Measurements from ENCODE around the gene CUL9. TPM values are rescaled to one million over a fixed set of nuclear protein-coding genes. Genes with fewer than 3 reads are reported as not detected.

The CUL9 gene
- total and polyA plus RNA-seq, 2 donors from 2014 or later = 34.7 to 47.3 TPM

- TF ChIP-seq CTCF (IDR thresholded peaks at IDR 0.05; ENCODE audit: borderline replicate concordance, extremely low read depth, insufficient read depth) = no peak
- peaks cover 0 to 12% (median 0%) of the 10 kb centered on the region in 3 donors for H3K4me1 ChIP-seq (ENCODE audit: control insufficient read depth in 2 of 3, insufficient read depth in 2 of 3, low read depth in 1 of 3, low read length in 3 of 3)
- FAIRE-seq (no peak), DNase-seq (peak in 1 of 5 donors; percentile 9)
- no peaks in the 10 kb centered on the region for H3K27me3 ChIP-seq (ENCODE audit: control insufficient read depth, insufficient read depth, low read length)
- H3K27ac ChIP-seq (ENCODE audit: low read depth in 2 of 2, low read length in 2 of 2) = no peak overlapping the region
- no peak overlapping the region for H3K9ac ChIP-seq (ENCODE audit: low read length in 3 of 3)
- peaks cover 0 to 13% (median 8%) of the 10 kb centered on the region in 3 donors for H3K36me3 ChIP-seq (ENCODE audit: control insufficient read depth in 2 of 3, insufficient read depth in 3 of 3, low read length in 3 of 3)
- no peaks in the 10 kb centered on the region for H3K9me3 ChIP-seq (ENCODE audit: control insufficient read depth in 2 of 3, insufficient read depth in 1 of 3, low read length in 3 of 3)
- intact Hi-C loops (cut with DNase I) = no loop called here
- H3K4me3 ChIP-seq (ENCODE audit: low read length in 3 of 3) = no peak overlapping the region
Observed at GRCh38 chr6:43186706-43187105, 4.7 kb downstream of the CUL9 start.

GRCh38 chr6:43187821-43188220 is 5.8 kb downstream of the CUL9 start:
- H3K9ac ChIP-seq (ENCODE audit: low read length in 3 of 3) = no peak overlapping the region
- TF ChIP-seq CTCF (IDR thresholded peaks at IDR 0.05; ENCODE audit: borderline replicate concordance, extremely low read depth, insufficient read depth) = no peak
- FAIRE-seq (no peak), DNase-seq (peak in 1 of 5 donors; percentile 9)
- H3K27me3 ChIP-seq (ENCODE audit: control insufficient read depth, insufficient read depth, low read length) = no peaks in the 10 kb centered on the region
- H3K4me1 ChIP-seq (ENCODE audit: control insufficient read depth in 2 of 3, insufficient read depth in 2 of 3, low read depth in 1 of 3, low read length in 3 of 3) = peaks cover 0 to 6% (median 0%) of the 10 kb centered on the region in 3 donors
- peaks cover 0 to 13% (median 8%) of the 10 kb centered on the region in 3 donors for H3K36me3 ChIP-seq (ENCODE audit: control insufficient read depth in 2 of 3, insufficient read depth in 3 of 3, low read length in 3 of 3)
- no peak overlapping the region for H3K4me3 ChIP-seq (ENCODE audit: low read length in 3 of 3)
- H3K27ac ChIP-seq (ENCODE audit: low read depth in 2 of 2, low read length in 2 of 2) = no peak overlapping the region
- no peaks in the 10 kb centered on the region for H3K9me3 ChIP-seq (ENCODE audit: control insufficient read depth in 2 of 3, insufficient read depth in 1 of 3, low read length in 3 of 3)
- intact Hi-C loops (cut with DNase I) = no loop called here

GRCh38 chr6:43188426-43188825 is 6.4 kb downstream of the CUL9 start:
- Histone ChIP-seq H3K36me3 (ENCODE audit: control insufficient read depth in 2 of 3, insufficient read depth in 3 of 3, low read length in 3 of 3) (peaks cover 0 to 14% (median 8%) of the 10 kb centered on the region in 3 donors), H3K4me1 (ENCODE audit: control insufficient read depth in 2 of 3, insufficient read depth in 2 of 3, low read depth in 1 of 3, low read length in 3 of 3) (peaks cover 0 to under 1% (median 0%) of the 10 kb centered on the region in 3 donors), H3K4me3 (ENCODE audit: low read length in 3 of 3) (no peak overlapping the region), H3K27ac (ENCODE audit: low read depth in 2 of 2, low read length in 2 of 2) (no peak overlapping the region), H3K27me3 (ENCODE audit: control insufficient read depth, insufficient read depth, low read length) (no peaks in the 10 kb centered on the region), H3K9ac (ENCODE audit: low read length in 3 of 3) (no peak overlapping the region), H3K9me3 (ENCODE audit: control insufficient read depth in 2 of 3, insufficient read depth in 1 of 3, low read length in 3 of 3) (no peaks in the 10 kb centered on the region)
- intact Hi-C loops (cut with DNase I) = no loop called here
- no peak for FAIRE-seq
- TF ChIP-seq CTCF (IDR thresholded peaks at IDR 0.05; ENCODE audit: borderline replicate concordance, extremely low read depth, insufficient read depth) = no peak
- DNase-seq = peak in 1 of 5 donors; percentile 11

- Histone ChIP-seq H3K9ac (ENCODE audit: low read length in 3 of 3) (no peak overlapping the region), H3K27ac (ENCODE audit: low read depth in 2 of 2, low read length in 2 of 2) (no peak overlapping the region), H3K4me1 (ENCODE audit: control insufficient read depth in 2 of 3, insufficient read depth in 2 of 3, low read depth in 1 of 3, low read length in 3 of 3) (no peaks in the 10 kb centered on the region), H3K27me3 (ENCODE audit: control insufficient read depth, insufficient read depth, low read length) (no peaks in the 10 kb centered on the region), H3K36me3 (ENCODE audit: control insufficient read depth in 2 of 3, insufficient read depth in 3 of 3, low read length in 3 of 3) (peaks cover 0 to 14% (median 8%) of the 10 kb centered on the region in 3 donors), H3K9me3 (ENCODE audit: control insufficient read depth in 2 of 3, insufficient read depth in 1 of 3, low read length in 3 of 3) (no peaks in the 10 kb centered on the region), H3K4me3 (ENCODE audit: low read length in 3 of 3) (no peak overlapping the region)
- FAIRE-seq = no peak
- no peak for TF ChIP-seq CTCF (IDR thresholded peaks at IDR 0.05; ENCODE audit: borderline replicate concordance, extremely low read depth, insufficient read depth)
- intact Hi-C loops (cut with DNase I) = no loop called here
- DNase-seq = peak in 1 of 5 donors; percentile 3
Observed at GRCh38 chr6:43189776-43190304, 7.8 kb downstream of the CUL9 start.

Data from kidney (tissue), 14 donors.